Inflammatory macrophage treated with lipopolysaccharide for 4 hours (primary cell): ENCODE measurements around the gene SH3BP4.

Source experiments
- DNase-seq: peaks from one replicate; pipeline ENCODE4 v3.0.0-alpha.2; 2020

Gene SH3BP4

GRCh38 chr2:234986390-234986789 is 34.6 kb downstream of the SH3BP4 start:
- DNase-seq = no peak

- no peak for DNase-seq
Observed at GRCh38 chr2:234986876-234987720, 35.3 kb downstream of the SH3BP4 start.

GRCh38 chr2:234987754-234988153 is 35.9 kb downstream of the SH3BP4 start:
- no peak for DNase-seq

- no peak for DNase-seq
Observed at GRCh38 chr2:234988491-234988890, 36.7 kb downstream of the SH3BP4 start.

GRCh38 chr2:234989183-234989701 is 37.4 kb downstream of the SH3BP4 start:
- DNase-seq = peak; percentile 33

- no peak for DNase-seq
Observed at GRCh38 chr2:234990300-234990699, 38.5 kb downstream of the SH3BP4 start.

- no peak for DNase-seq
Observed at GRCh38 chr2:234991290-234991689, 39.5 kb downstream of the SH3BP4 start.

- DNase-seq = no peak
Observed at GRCh38 chr2:234991793-234992192, 40.0 kb downstream of the SH3BP4 start.

- DNase-seq = no peak
Observed at GRCh38 chr2:234992196-234992595, 40.4 kb downstream of the SH3BP4 start.

GRCh38 chr2:234992624-234993349 is 41.0 kb downstream of the SH3BP4 start:
- DNase-seq = no peak

- peak; percentile 86 for DNase-seq
Observed at GRCh38 chr2:234993541-234993981, 41.7 kb downstream of the SH3BP4 start.

- DNase-seq = no peak
Observed at GRCh38 chr2:234994438-234995321, 42.9 kb downstream of the SH3BP4 start.

GRCh38 chr2:234995332-234996068 is 43.7 kb downstream of the SH3BP4 start:
- DNase-seq = no peak

GRCh38 chr2:234996069-234996940 is 44.5 kb downstream of the SH3BP4 start:
- DNase-seq = no peak

GRCh38 chr2:234996941-234997270 is 45.1 kb downstream of the SH3BP4 start:
- no peak for DNase-seq

- no peak for DNase-seq
Observed at GRCh38 chr2:234997389-234997788, 45.6 kb downstream of the SH3BP4 start.

- DNase-seq = no peak
Observed at GRCh38 chr2:234998404-234999211, 46.8 kb downstream of the SH3BP4 start.

GRCh38 chr2:234999740-235000425 is 48.1 kb downstream of the SH3BP4 start:
- no peak for DNase-seq

- no peak for DNase-seq
Observed at GRCh38 chr2:235000426-235001236, 48.8 kb downstream of the SH3BP4 start.
